GM19467 (cell line): Measurements from ENCODE around the gene CSF2.
"Not testable (repeated sequence)": the region's sequence is repeated elsewhere in the genome, so short reads cannot be mapped to it uniquely, and the experiment has no call there.

ENCODE experiments used
- ATAC-seq: cut with Tn5 transposase; IDR thresholded peaks from one replicate; pipeline ENCODE4 v1.9.1; 2021; ENCODE audit warnings: mild to moderate bottlenecking, moderate library complexity; ENCODE audit not compliant: unreplicated experiment

CSF2 gene

GRCh38 chr5:132105688-132106087 is 32.1 kb downstream of the CSF2 start:
- no peak for ATAC-seq

GRCh38 chr5:132108495-132108894 is 34.9 kb downstream of the CSF2 start:
- not testable (repeated sequence) for ATAC-seq

GRCh38 chr5:132108957-132109356 is 35.4 kb downstream of the CSF2 start:
- not testable (repeated sequence) for ATAC-seq

GRCh38 chr5:132109494-132110053 is 36.0 kb downstream of the CSF2 start:
- ATAC-seq: no peak

GRCh38 chr5:132110195-132110594 is 36.6 kb downstream of the CSF2 start:
- no peak for ATAC-seq

- ATAC-seq: no peak
Observed at GRCh38 chr5:132110930-132111329, 37.3 kb downstream of the CSF2 start.

GRCh38 chr5:132112111-132112510 is 38.5 kb downstream of the CSF2 start:
- no peak for ATAC-seq

GRCh38 chr5:132114150-132115121 is 40.8 kb downstream of the CSF2 start:
- no peak for ATAC-seq

GRCh38 chr5:132115375-132115774 is 41.8 kb downstream of the CSF2 start:
- no peak for ATAC-seq

- no peak for ATAC-seq
Observed at GRCh38 chr5:132116072-132116471, 42.5 kb downstream of the CSF2 start.

- ATAC-seq: not testable (repeated sequence)
Observed at GRCh38 chr5:132116909-132117489, 43.4 kb downstream of the CSF2 start.

- not testable (repeated sequence) for ATAC-seq
Observed at GRCh38 chr5:132120717-132121116, 47.1 kb downstream of the CSF2 start.

GRCh38 chr5:132122971-132123370 is 49.4 kb downstream of the CSF2 start:
- ATAC-seq: not testable (repeated sequence)

- ATAC-seq: not testable (repeated sequence)
Observed at GRCh38 chr5:132123578-132123977, 50.0 kb downstream of the CSF2 start.
